GM10248 (cell line): ENCODE results near the gene NMNAT2.

Source experiments
- CTCF ChIA-PET: fragments of 300-600 bp; sonication (Branson Sonifier 250); formaldehyde crosslinking; extraction: SDS; loops from one replicate; lab custom pipeline; 2021; ENCODE audit warnings: antibody characterized with exemption; lab: Yijun Ruan, JAX
- POLR2A ChIA-PET: fragments of 350-650 bp; sonication (Branson Sonifier 250); formaldehyde crosslinking; extraction: SDS; loops from one replicate; lab custom pipeline; 2020; ENCODE audit warnings: antibody characterized with exemption; lab: Yijun Ruan, JAX
- DNase-seq: peaks from one replicate; pipeline ENCODE4 v3.0.0; 2012; ENCODE audit errors: extremely low spot score
- CTCF ChIP-seq: IDR thresholded peaks from 2 replicates; pipeline ENCODE4 v1.5.1; 2012; ENCODE audit warnings: mild to moderate bottlenecking, low read depth; ENCODE audit errors: extremely low read depth, missing control alignments, control extremely low read depth

Gene NMNAT2

GRCh38 chr1:183355181-183355580 lies 63.0 kb downstream of the NMNAT2 start:
- CTCF ChIA-PET = no interaction called here

GRCh38 chr1:183353597-183353996 lies 64.6 kb downstream of the NMNAT2 start:
- DNase-seq = no peak
- TF ChIP-seq CTCF = no peak
- POLR2A ChIA-PET = no interaction called here
- CTCF ChIA-PET = interaction anchor here (1.0 kb wide), 1 partner anchor 14 kb away, joined by 3 read pairs; no protein-coding TSS in a partner anchor

More at GRCh38 chr1:183355181-183355580, 63.0 kb downstream of the NMNAT2 start:
- POLR2A ChIA-PET = no interaction called here
- TF ChIP-seq CTCF = no peak
- DNase-seq = no peak

- DNase-seq = no peak
- no peak for TF ChIP-seq CTCF
- CTCF ChIA-PET = interaction anchor here (1.2 kb wide), 1 partner anchor 130 kb away, joined by 4 read pairs; no protein-coding TSS in a partner anchor
- POLR2A ChIA-PET = no interaction called here
Measured at GRCh38 chr1:183349201-183349711, 68.9 kb downstream of the NMNAT2 start.

GRCh38 chr1:183346276-183346732 lies 71.9 kb downstream of the NMNAT2 start:
- no peak for DNase-seq
- POLR2A ChIA-PET = no interaction called here
- CTCF ChIA-PET = no interaction called here
- TF ChIP-seq CTCF = no peak

- no peak for TF ChIP-seq CTCF
- ChIA-PET CTCF (interaction anchor here (0.7 to 2.5 kb wide), 4 partner anchors 11 to 22 kb away, joined by 3 to 7 read pairs (median 4); no protein-coding TSS in a partner anchor), POLR2A (no interaction called here)
- DNase-seq = no peak
Measured at GRCh38 chr1:183339556-183340167, 78.5 kb downstream of the NMNAT2 start.

- no peak for DNase-seq
- ChIA-PET POLR2A (no interaction called here), CTCF (no interaction called here)
- no peak for TF ChIP-seq CTCF
Measured at GRCh38 chr1:183331091-183331742, 87.0 kb downstream of the NMNAT2 start.
